CD4-positive, alpha-beta T cell (primary cell): ENCODE data around the gene COQ4. TPM values are rescaled to one million over a fixed set of nuclear protein-coding genes. Genes with fewer than 3 reads are reported as not detected.

Experiments used
- ATAC-seq: fragments of 200-7000 bp; cut with Tn5 transposase; one replicate; pipeline ENCODE4 v1.10.0; 2022; ENCODE audit warnings: mild to moderate bottlenecking; ENCODE audit not compliant: poor library complexity
- CTCF ChIA-PET: fragments of 350-600 bp; sonication (Branson Sonifier 250); formaldehyde crosslinking; loops from one replicate; lab custom pipeline; 2021; ENCODE audit warnings: antibody characterized with exemption, inconsistent platforms; lab: Charles Lee
- POLR2A ChIA-PET: fragments of 350-600 bp; sonication (Branson Sonifier 250); formaldehyde crosslinking; loops from one replicate; lab custom pipeline; 2021; ENCODE audit warnings: antibody characterized with exemption, inconsistent platforms; lab: Charles Lee
- DNase-seq, 14 experiments: peaks; one replicate each; pipeline ENCODE4 v3.0.0-alpha.2; 2013 to 2020; ENCODE audit warnings: mixed read lengths in 2 of 14
- H3K27ac ChIP-seq, 2 donors: one replicate each; pipeline versions ENCODE4 v1.5.1 to v1.7.0; 2013; ENCODE audit warnings: low read length in 2 of 2, low read depth in 1 of 2, mild to moderate bottlenecking in 1 of 2
- H3K27me3 ChIP-seq, 2 experiments: 1 replicate in 1 of 2; 2 replicates in 1 of 2; pipeline versions ENCODE4 v1.6.1 to v1.7.0; 2013; ENCODE audit warnings: low read length in 2 of 2, control low read depth in 1 of 2, mild to moderate bottlenecking in 1 of 2, moderate library complexity in 1 of 2; ENCODE audit not compliant: insufficient read depth in 2 of 2, control insufficient read depth in 1 of 2
- H3K36me3 ChIP-seq: one replicate; pipeline ENCODE4 v1.6.1; 2013; ENCODE audit warnings: low read length, control low read depth; ENCODE audit not compliant: insufficient read depth
- H3K4me1 ChIP-seq: one replicate; pipeline ENCODE4 v1.6.1; 2013; ENCODE audit warnings: low read length, control low read depth; ENCODE audit not compliant: insufficient read depth
- H3K4me3 ChIP-seq: one replicate; pipeline ENCODE4 v1.5.1; 2013; ENCODE audit warnings: mild to moderate bottlenecking, low read length, moderate library complexity
- H3K9me3 ChIP-seq, 2 experiments: 1 replicate in 1 of 2; 2 replicates in 1 of 2; pipeline versions ENCODE4 v1.6.1 to v1.7.0; 2013; ENCODE audit warnings: low read length in 2 of 2, mild to moderate bottlenecking in 2 of 2, control low read depth in 1 of 2, moderate library complexity in 1 of 2; ENCODE audit not compliant: control insufficient read depth in 1 of 2, insufficient read depth in 1 of 2
- H3K27ac Mint-ChIP-seq: one replicate; pipeline ENCODE4 v1.8.0; 2020; ENCODE audit warnings: mixed read lengths
- H3K27me3 Mint-ChIP-seq: one replicate; pipeline ENCODE4 v1.8.0; 2021; ENCODE audit warnings: mixed read lengths
- H3K36me3 Mint-ChIP-seq: one replicate; pipeline ENCODE4 v1.8.0; 2021; ENCODE audit warnings: low read depth, mixed read lengths
- H3K4me1 Mint-ChIP-seq: one replicate; pipeline ENCODE4 v1.8.0; 2021; ENCODE audit warnings: low read depth, mixed read lengths
- H3K4me3 Mint-ChIP-seq: one replicate; pipeline ENCODE4 v1.8.0; 2020; ENCODE audit warnings: mild to moderate bottlenecking, mixed read lengths
- H3K9me3 Mint-ChIP-seq: one replicate; pipeline ENCODE4 v1.8.0; 2020; ENCODE audit warnings: mixed read lengths
- intact Hi-C, 2 experiments: fragments of 100-400 bp; cut with DNase I in 1 of 2; cut with micrococcal nuclease in 1 of 2; formaldehyde crosslinking; loops; one replicate each; pipeline versions ENCODE4 v1.15.1 to v1.9.0; 2023 to 2025; cut with DNase I, micrococcal nuclease
- total RNA-seq, 174 experiments: library from RNA in 2 of 174; stranded (reverse) in 2 of 174; gene quantifications; one replicate each; pipeline ENCODE4 v1.2.3 and lab custom pipeline; 2021 to 2026
- TF ChIP-seq, protein P1 (sequence below): fragments of 200-600 bp; IDR thresholded peaks from one replicate; pipeline ENCODE4 v1.8.0; 2022; ENCODE audit warnings: antibody characterized with exemption, mild to moderate bottlenecking

COQ4 gene
- total RNA-seq, 2 experiments from 2014 or later: 20.7 to 21.7 TPM

DNA sequence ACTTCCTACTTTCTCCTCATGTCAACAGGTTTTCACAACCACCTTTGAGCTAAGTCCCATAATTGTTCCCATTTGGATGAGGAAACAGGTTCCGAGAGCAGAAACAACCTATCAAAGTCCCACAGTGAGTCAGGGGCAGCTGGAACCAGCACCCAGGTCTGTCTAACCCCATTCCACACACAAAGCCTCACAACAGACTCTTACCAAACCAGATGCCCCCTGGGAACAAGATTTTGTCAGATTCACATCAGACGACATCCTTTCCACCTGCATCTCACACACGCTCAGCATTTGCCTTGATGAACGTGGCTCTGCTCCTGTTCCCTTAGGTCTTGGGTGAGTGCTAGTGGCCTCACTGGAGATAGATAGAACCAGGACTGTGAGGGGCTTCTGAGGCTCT lies 29.5 kb upstream of the COQ4 start:
- H3K27me3 ChIP-seq: no peaks in the 10 kb centered on the region
- H3K27me3 Mint-ChIP-seq: no peaks in the 10 kb centered on the region
- ATAC-seq: no peak
- H3K27ac Mint-ChIP-seq: no peak overlapping the region
- H3K4me1 Mint-ChIP-seq: peaks cover 5% of the 10 kb centered on the region
- POLR2A ChIA-PET: interaction anchor here (1.1 kb wide), 1 partner anchor 17 kb away, joined by 3 read pairs; the partner anchor contains the start of genes GOLGA2 and SWI5
- TF ChIP-seq, protein P1, sequence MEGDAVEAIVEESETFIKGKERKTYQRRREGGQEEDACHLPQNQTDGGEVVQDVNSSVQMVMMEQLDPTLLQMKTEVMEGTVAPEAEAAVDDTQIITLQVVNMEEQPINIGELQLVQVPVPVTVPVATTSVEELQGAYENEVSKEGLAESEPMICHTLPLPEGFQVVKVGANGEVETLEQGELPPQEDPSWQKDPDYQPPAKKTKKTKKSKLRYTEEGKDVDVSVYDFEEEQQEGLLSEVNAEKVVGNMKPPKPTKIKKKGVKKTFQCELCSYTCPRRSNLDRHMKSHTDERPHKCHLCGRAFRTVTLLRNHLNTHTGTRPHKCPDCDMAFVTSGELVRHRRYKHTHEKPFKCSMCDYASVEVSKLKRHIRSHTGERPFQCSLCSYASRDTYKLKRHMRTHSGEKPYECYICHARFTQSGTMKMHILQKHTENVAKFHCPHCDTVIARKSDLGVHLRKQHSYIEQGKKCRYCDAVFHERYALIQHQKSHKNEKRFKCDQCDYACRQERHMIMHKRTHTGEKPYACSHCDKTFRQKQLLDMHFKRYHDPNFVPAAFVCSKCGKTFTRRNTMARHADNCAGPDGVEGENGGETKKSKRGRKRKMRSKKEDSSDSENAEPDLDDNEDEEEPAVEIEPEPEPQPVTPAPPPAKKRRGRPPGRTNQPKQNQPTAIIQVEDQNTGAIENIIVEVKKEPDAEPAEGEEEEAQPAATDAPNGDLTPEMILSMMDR: no peak
- no peak overlapping the region for H3K4me3 Mint-ChIP-seq
- H3K9me3 ChIP-seq: no peaks in the 10 kb centered on the region
- H3K4me3 ChIP-seq: no peak overlapping the region
- no peak overlapping the region for H3K27ac ChIP-seq
- H3K9me3 Mint-ChIP-seq: no peaks in the 10 kb centered on the region
- DNase-seq: no peak
- intact Hi-C loops: no loop called here
- peaks cover 3% of the 10 kb centered on the region for H3K36me3 ChIP-seq
- H3K36me3 Mint-ChIP-seq: peaks cover 16% of the 10 kb centered on the region
- CTCF ChIA-PET: interaction anchor here (1.0 kb wide), 1 partner anchor 48 kb away, joined by 4 read pairs; no protein-coding TSS in a partner anchor
- H3K4me1 ChIP-seq: no peaks in the 10 kb centered on the region

GRCh38 chr9:128294142-128294541 lies 28.5 kb upstream of the COQ4 start:
- ATAC-seq (no peak), DNase-seq (no peak)
- no peaks in the 10 kb centered on the region for H3K27me3 ChIP-seq
- H3K4me3 ChIP-seq: no peak overlapping the region
- Mint-ChIP-seq H3K4me1 (peaks cover 5% of the 10 kb centered on the region), H3K27me3 (no peaks in the 10 kb centered on the region), H3K4me3 (no peak overlapping the region), H3K9me3 (no peaks in the 10 kb centered on the region), H3K27ac (no peak overlapping the region), H3K36me3 (peaks cover 6% of the 10 kb centered on the region)
- H3K36me3 ChIP-seq: no peaks in the 10 kb centered on the region
- H3K9me3 ChIP-seq: no peaks in the 10 kb centered on the region
- ChIA-PET CTCF (interaction anchor here (1.5 kb wide), 1 partner anchor 11 kb away, joined by 4 read pairs; no protein-coding TSS in a partner anchor), POLR2A (interaction anchor here (1.1 kb wide), 1 partner anchor 18 kb away, joined by 3 read pairs; the partner anchor contains the start of genes GOLGA2 and SWI5)
- H3K4me1 ChIP-seq: no peaks in the 10 kb centered on the region
- TF ChIP-seq, protein P1: no peak
- intact Hi-C loops: loop anchor here in 1 of 2 experiments (2.0 kb wide), 2 partner anchors 47 to 119 kb away; partner anchors contain the start of gene SLC27A4
- no peak overlapping the region for H3K27ac ChIP-seq

- no peak for DNase-seq
- ChIA-PET POLR2A (no interaction called here), CTCF (interaction anchor here (1.5 kb wide), 1 partner anchor 66 kb away, joined by 8 read pairs; no protein-coding TSS in a partner anchor)
- peaks cover 4% of the 10 kb centered on the region for H3K36me3 Mint-ChIP-seq
- H3K27ac Mint-ChIP-seq: no peak overlapping the region
- TF ChIP-seq, protein P1: no peak
- Histone ChIP-seq H3K4me1 (no peaks in the 10 kb centered on the region), H3K27ac (no peak overlapping the region), H3K9me3 (no peaks in the 10 kb centered on the region), H3K27me3 (no peaks in the 10 kb centered on the region), H3K4me3 (no peak overlapping the region), H3K36me3 (no peaks in the 10 kb centered on the region)
- peaks cover 5% of the 10 kb centered on the region for H3K4me1 Mint-ChIP-seq
- H3K9me3 Mint-ChIP-seq: no peaks in the 10 kb centered on the region
- H3K4me3 Mint-ChIP-seq: no peak overlapping the region
- no peaks in the 10 kb centered on the region for H3K27me3 Mint-ChIP-seq
- ATAC-seq: no peak
- intact Hi-C loops: loop anchor here in 1 of 2 experiments (5.0 kb wide), 1 partner anchor 66 kb away; no protein-coding TSS in a partner anchor
These were observed 26.1 kb upstream of the COQ4 start for GRCh38 chr9:128296340-128297220.
